GM12864 (cell line): ENCODE data around the gene GNAS-AS1.
"Not testable (repeated sequence)": the region's sequence is repeated elsewhere in the genome, so short reads cannot be mapped to it uniquely, and the experiment has no call there.

Source experiments
- DNase-seq: peaks from one replicate; pipeline ENCODE4 v3.0.0-alpha.2; 2011; ENCODE audit warnings: low read depth
- H3K4me3 ChIP-seq: 2 replicates; pipeline ENCODE4 v1.5.1; 2011; ENCODE audit warnings: mild to moderate bottlenecking, low read depth, low read length, control low read depth
- CTCF ChIP-seq: IDR thresholded peaks from 2 replicates; pipeline ENCODE4 v1.5.1; 2011; ENCODE audit warnings: low read depth, mild to moderate bottlenecking, moderate library complexity, low read length, control low read depth, inconsistent platforms; ENCODE audit errors: missing control alignments

Gene GNAS-AS1

GRCh38 chr20:58837717-58838116 lies 13.0 kb downstream of the GNAS-AS1 start:
- no peak for TF ChIP-seq CTCF
- no peak for DNase-seq
- H3K4me3 ChIP-seq, result no peak overlapping the region

DNA sequence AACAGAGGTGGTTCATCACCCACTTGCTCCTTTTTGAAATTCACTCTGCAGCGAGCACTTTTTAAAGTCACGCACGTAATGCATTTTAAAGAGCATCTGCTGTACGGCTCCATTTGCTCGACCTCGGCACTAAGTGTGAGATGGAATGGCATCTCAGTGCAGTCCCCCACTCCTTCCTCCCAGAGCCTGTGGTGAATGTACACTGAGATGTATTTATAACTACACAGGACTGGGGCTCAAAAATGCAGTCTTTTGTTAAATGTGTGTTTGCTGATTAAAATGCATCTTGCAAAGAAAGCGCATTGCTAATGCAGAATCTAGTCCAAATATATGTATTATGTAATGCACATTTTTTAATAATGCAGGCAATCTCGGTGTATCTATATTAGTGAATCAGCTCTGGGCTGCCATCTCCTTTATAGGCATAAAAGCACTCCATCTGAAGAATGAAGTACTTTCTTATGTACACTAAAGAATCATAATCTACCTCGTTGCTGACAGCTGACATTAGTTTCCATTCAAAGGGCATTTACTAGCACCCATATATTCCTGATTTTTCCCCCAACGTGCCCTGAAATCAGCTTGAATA lies 14.0 kb downstream of the GNAS-AS1 start:
- no peak overlapping the region for H3K4me3 ChIP-seq
- DNase-seq, result no peak
- no peak for TF ChIP-seq CTCF

DNA sequence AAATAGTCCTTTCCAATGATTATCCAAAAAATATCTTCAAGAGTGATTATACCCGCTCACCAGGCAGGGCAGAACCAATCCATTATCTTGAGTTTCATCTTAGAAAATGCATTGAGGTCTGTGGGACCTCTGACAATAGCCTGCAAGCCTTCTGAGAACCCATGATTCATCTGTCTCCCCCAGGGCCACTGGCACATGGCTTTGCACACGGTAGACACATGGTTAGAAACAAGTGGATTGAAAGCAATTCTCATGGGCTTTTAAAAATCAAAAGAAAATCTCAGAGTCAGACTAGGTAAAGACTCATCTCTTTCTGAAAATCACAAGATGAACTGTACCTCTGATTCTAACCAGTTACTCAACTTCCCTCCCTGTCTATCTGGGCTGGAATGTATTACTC lies 15.5 kb downstream of the GNAS-AS1 start:
- TF ChIP-seq CTCF, result no peak
- no peak for DNase-seq
- no peak overlapping the region for H3K4me3 ChIP-seq

- TF ChIP-seq CTCF, result no peak
- DNase-seq, result no peak
- no peak overlapping the region for H3K4me3 ChIP-seq
Observed at GRCh38 chr20:58833921-58834320, 16.8 kb downstream of the GNAS-AS1 start.

GRCh38 chr20:58832457-58832856 lies 18.2 kb downstream of the GNAS-AS1 start:
- TF ChIP-seq CTCF, result no peak
- H3K4me3 ChIP-seq, result no peak overlapping the region
- no peak for DNase-seq

DNA sequence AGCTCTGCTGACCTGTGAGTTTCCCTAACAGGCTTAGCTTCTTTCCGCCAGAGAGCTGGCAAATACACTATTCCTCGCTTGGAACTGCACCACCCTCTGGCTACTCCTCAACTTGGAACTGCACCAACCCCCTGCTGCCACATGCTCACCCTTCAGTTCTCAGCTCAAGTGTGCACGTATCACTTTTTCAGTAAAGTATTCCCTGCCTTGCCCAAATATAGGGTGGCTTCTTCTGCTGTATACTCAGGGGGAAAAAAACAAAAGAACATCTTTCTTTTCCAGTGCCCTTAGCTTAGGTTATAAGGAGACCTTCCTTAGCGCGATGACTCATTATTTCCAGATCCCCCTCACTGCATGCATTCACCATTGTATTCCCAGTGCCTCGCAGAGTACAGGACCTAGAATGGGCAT lies 21.2 kb downstream of the GNAS-AS1 start:
- TF ChIP-seq CTCF, result no peak
- H3K4me3 ChIP-seq, result no peak overlapping the region
- no peak for DNase-seq

DNA sequence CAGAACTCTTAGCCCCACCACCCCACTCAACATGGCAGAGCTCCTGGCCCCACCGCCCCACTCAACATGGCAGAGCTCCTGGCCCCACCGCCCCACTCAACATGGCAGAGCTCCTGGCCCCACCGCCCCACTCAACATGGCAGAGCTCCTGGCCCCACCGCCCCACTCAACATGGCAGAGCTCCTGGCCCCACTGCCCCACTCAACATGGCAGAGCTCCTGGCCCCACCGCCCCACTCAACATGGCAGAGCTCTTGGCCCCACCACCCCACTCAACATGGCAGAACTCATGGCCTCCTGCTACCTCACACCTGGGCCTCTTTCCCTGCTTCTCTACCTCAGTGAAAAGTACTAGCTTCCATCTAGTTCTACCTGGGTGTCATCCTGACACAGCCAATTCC lies 21.9 kb downstream of the GNAS-AS1 start:
- H3K4me3 ChIP-seq, DNase-seq: not testable (repeated sequence)

- DNase-seq, result no peak
- H3K4me3 ChIP-seq, result no peak overlapping the region
- no peak for TF ChIP-seq CTCF
Observed at GRCh38 chr20:58828136-58828535, 22.6 kb downstream of the GNAS-AS1 start.
